HEK293T (cell line): ENCODE data around the gene TBC1D22A.

ENCODE experiments used
- BHLHE40 ChIP-seq: fragments of 450-650 bp; IDR thresholded peaks from 2 replicates; pipeline ENCODE4 v1.6.1; 2016; ENCODE audit warnings: mild to moderate bottlenecking, moderate library complexity, borderline replicate concordance
- FOXM1 ChIP-seq: fragments of 450-650 bp; IDR thresholded peaks from 2 replicates; pipeline ENCODE4 v1.6.1; 2017; ENCODE audit warnings: mild to moderate bottlenecking, borderline replicate concordance
- LEF1 ChIP-seq: fragments of 450-650 bp; IDR thresholded peaks from 2 replicates; pipeline ENCODE4 v1.6.1; 2017; ENCODE audit warnings: mild to moderate bottlenecking, borderline replicate concordance
- SP1 ChIP-seq: fragments of 450-650 bp; IDR thresholded peaks from 2 replicates; pipeline ENCODE4 v1.6.1; 2017
- SUZ12 ChIP-seq: fragments of 450-650 bp; IDR thresholded peaks from 2 replicates; pipeline ENCODE4 v1.6.1; 2016; ENCODE audit warnings: mild to moderate bottlenecking

- no peak for TF ChIP-seq SUZ12
- no peak for TF ChIP-seq SP1
- no peak for TF ChIP-seq FOXM1
- no peak for TF ChIP-seq BHLHE40
- TF ChIP-seq LEF1, result no peak
These were observed 155.3 kb downstream of the TBC1D22A start for GRCh38 chr22:46917771-46918101.
